Lower leg skin (tissue), 3 donors: Measurements from ENCODE around the gene DOK6.

ENCODE experiments used
- POLR2A ChIP-seq, 2 donors: fragments of 450-650 bp; IDR thresholded peaks; one replicate each; pipeline ENCODE4 v1.6.1; 2016 to 2017; ENCODE audit warnings: antibody characterized with exemption in 2 of 2, mild to moderate bottlenecking in 1 of 2, moderate library complexity in 1 of 2
- TF ChIP-seq, protein P1 (sequence below), 3 donors: fragments of 450-650 bp; IDR thresholded peaks; one replicate each; pipeline ENCODE4 v1.5.1; 2016; ENCODE audit warnings: antibody characterized with exemption in 3 of 3, mild to moderate bottlenecking in 3 of 3, moderate library complexity in 2 of 3

DNA sequence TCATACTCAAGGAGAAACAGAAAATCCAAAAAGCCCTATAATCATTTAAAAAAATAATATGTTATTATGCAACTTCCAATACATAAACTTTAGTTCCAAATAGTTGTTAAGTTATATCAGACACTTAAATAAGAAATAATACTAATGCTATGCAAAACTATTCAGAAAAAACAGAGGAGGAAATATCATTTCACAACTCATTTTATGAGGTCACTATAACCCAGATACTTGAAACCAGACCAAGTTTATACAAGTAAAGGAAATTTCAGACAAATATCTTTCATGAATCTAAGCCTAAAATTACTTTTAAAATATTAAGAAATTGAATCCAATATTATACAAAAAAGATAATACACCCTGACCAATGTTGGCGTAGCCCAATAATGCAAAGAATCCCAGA, 286.2 kb downstream of the DOK6 start:
- TF ChIP-seq, protein P1, sequence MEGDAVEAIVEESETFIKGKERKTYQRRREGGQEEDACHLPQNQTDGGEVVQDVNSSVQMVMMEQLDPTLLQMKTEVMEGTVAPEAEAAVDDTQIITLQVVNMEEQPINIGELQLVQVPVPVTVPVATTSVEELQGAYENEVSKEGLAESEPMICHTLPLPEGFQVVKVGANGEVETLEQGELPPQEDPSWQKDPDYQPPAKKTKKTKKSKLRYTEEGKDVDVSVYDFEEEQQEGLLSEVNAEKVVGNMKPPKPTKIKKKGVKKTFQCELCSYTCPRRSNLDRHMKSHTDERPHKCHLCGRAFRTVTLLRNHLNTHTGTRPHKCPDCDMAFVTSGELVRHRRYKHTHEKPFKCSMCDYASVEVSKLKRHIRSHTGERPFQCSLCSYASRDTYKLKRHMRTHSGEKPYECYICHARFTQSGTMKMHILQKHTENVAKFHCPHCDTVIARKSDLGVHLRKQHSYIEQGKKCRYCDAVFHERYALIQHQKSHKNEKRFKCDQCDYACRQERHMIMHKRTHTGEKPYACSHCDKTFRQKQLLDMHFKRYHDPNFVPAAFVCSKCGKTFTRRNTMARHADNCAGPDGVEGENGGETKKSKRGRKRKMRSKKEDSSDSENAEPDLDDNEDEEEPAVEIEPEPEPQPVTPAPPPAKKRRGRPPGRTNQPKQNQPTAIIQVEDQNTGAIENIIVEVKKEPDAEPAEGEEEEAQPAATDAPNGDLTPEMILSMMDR (IDR thresholded peaks at IDR 0.05) = no peak
- TF ChIP-seq POLR2A (IDR thresholded peaks at IDR 0.05) = no peak
